RCC 7860 (cell line): Measurements from ENCODE around the gene SFXN3.

Experiments
- DNase-seq: peaks from one replicate; pipeline ENCODE4 v3.0.0-alpha.2; 2015; ENCODE audit warnings: low spot score
- FAIRE-seq: peaks from 2 replicates; lab custom pipeline; 2012; peaks lifted over from hg19 to GRCh38; lab: Jason Lieb, UNC

The SFXN3 gene

DNA sequence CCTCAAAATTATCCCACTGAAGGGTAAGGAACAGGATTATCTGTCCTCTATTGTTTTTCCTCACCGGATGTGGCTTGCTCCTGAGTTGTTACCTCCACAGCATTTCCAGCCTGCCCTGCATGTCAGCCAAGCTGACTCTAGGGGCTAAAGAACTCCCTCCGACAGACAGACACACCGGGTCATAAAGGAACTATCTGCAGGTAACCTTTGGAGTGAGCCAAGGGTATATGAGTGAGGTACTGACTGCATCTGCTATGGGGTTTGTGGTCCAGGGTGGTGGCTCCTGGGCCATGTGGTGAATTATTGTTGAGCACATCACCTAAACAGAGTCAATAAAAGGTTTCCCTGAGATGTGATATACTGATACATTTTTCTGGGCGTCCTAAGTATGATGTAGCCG lies 23.8 kb downstream of the SFXN3 start:
- DNase-seq (no peak), FAIRE-seq (no peak)

DNA sequence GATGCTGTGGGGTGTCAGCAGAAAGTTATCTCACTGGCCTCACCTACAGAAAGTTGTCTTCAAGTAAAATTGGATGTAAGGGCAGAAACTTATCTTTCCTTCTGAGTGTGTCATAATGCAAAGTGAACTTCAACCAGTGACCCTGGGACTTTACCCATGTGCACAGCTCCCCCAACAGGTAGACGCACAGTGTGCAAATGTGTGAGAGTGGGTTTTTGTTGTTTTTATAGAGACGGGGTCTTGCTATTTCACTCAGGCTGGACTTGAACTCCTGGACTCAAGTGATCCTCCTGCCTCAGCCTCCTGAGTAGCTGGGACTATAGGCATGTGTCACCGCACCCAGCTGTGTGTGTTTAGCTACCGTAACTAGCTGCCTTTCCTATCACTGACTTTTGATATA lies 24.4 kb downstream of the SFXN3 start:
- FAIRE-seq (no peak), DNase-seq (no peak)

DNA sequence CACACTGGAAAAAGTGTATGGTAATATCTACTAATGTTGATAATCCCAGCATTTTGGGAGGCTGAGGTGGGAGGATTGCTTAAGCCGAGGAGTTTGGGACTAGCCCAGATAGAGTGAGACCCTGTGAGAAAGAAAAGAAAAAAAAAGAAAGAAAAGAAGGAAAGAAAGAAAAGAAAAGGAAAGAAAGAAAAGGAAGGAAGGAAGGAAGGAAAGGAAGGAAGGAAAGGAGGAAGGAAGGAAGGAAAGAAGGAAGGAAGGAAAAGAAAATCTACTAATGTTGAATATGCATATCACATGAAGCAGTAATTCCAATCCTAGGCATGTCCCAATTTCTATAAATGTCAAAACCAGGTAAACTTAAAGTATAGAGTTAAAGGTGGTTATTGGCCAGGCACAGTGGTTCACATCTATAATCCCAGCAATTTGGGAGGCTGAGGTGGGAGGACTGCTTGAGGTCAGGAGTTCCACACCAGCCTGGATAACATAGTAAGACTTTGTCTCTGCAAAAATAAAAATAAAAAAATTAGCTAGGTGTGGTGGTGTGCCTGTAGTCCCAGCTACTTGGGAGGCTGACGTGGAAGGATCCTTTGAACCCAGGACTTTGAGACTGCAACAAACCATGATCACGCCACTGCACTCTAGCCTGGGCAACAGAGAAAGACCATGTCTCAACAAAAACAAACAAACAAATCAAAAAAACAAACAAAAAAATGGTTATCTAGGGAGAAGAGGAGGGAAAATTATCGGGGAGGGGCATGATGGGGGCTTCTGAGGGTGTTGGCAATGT lies 25.5 kb downstream of the SFXN3 start:
- FAIRE-seq: no peak
- no peak for DNase-seq

DNA sequence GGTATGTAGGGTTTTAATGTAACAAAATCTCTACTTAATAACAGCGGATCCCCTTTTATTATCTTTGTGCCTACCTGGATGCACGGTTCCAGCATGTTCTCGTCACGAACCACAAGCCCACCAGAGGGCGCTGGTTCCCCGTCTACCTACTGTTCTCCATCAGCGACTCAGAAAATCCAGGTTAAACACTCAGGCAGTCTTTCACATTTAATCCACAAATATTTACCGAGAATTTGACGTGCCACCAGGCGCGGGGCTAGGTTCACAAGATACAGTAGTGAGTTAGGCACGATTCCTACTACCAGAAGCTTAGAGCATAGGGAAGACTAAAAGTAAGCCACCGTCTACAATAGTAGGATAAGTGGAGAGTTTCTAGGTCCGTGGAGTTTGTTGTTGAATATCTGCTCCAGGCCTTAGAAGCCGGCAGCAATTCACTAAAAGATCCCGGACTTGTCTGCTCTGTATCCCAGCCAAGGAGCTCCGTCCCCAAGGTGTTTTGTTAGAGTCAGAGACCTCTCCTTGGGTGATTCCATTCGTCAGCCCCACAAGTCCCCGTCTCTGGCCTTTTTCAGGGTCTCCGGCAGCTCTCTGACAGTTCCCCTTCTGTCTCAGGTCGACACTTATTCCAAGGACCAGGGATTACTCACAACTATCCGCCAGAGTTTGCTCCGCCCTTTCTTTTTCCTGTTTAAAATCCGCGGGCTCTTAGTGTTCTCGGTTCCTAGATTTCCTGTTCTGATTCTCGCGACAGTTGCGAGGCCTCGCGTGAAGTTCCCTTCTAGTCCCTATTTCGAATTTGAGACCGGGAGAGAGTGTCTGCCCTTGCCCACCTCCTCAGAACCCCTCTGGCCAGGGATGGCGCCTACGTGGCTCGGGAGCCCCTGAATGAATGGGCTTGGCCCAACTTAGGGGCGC lies 29.3 kb downstream of the SFXN3 start:
- FAIRE-seq: peak; percentile 64
- DNase-seq: peak; percentile 96

DNA sequence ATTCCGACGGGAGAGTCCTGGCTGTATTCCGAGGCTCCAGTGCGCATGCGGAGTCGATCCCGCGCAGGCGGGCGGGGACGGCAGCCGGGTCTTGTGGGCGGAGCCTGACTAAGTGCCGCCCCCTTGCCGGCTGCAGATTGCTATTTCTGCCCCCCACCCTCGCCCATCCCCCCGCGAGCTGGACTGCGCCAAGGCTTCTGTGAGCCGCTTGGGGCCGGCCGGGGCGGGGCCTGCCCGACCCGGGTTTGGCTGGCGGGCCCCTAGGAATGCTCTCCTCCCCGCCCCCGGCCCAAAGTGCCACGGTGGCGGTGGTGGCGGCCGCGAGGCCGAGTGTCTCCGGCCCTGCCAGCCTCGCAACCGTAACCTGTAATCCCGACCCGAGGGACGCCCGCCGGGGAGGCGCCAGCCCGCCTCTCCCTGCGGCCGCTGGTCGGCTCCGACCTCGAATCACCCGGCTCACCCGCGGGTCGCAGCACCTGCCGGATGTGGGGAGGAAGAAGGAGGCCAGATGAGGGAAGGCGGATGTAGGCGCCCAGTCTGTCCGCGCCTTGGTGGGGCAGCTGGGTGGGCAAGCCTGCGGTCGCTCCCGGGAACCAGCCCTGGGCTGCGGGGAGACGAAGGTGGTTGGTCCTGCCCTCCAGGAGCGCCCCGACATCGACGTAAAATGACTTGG lies 30.1 kb downstream of the SFXN3 start:
- no peak for FAIRE-seq

DNA sequence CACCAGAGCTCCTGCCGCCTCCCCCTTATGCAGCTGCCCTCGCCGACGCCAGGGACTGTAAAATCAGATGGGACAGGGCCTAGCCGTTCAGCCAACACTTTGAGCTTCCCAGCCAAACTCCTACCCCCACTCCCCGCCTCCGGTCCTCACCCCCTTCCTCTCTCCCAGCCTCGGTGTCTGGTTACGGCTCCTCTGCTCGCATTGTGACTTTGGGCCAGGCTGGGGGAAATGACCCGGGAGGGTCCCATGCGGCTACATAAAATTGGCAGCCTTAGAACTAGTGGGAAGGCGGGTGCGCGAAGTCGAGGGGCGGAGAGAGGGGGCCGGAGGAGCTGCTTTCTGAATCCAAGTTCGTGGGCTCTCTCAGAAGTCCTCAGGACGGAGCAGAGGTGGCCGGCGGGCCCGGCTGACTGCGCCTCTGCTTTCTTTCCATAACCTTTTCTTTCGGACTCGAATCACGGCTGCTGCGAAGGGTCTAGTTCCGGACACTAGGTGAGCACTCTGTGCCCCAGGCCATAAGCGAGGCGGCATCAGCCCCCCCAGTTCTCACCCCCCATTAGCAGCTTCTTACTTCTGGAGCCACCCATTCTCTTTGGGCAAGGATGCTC lies 30.7 kb downstream of the SFXN3 start, which contains the start of gene KAZALD1:
KAZALD1 (plus strand) TSS at position 366 of the 608 bp plus-strand sequence. CDS start 604 bp downstream, outside the sequence.
- DNase-seq: no peak
- no peak for FAIRE-seq

More for the DNA sequence above, 30.1 kb downstream of the SFXN3 start:
- DNase-seq: peak; percentile 85

DNA sequence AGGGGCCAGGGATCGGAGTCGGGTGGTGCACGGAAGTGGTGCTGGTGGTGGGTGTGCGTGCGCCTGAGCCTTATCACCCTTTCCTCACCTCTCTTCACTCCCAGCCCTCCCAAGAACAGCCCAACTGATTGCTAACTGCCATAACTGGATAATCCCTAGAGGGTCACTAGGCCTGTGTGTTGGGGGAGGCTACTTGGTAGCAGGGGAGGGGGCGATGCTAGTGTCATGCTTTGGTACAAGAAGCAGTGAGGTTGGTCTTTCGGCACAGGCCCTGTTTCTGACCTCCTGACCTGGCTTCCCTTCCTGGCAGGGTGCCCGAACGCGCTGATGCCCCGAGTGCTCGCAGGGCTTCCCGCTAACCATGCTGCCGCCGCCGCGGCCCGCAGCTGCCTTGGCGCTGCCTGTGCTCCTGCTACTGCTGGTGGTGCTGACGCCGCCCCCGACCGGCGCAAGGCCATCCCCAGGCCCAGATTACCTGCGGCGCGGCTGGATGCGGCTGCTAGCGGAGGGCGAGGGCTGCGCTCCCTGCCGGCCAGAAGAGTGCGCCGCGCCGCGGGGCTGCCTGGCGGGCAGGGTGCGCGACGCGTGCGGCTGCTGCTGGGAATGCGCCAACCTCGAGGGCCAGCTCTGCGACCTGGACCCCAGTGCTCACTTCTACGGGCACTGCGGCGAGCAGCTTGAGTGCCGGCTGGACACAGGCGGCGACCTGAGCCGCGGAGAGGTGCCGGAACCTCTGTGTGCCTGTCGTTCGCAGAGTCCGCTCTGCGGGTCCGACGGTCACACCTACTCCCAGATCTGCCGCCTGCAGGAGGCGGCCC lies 31.4 kb downstream of the SFXN3 start:
- DNase-seq (no peak), FAIRE-seq (no peak)

DNA sequence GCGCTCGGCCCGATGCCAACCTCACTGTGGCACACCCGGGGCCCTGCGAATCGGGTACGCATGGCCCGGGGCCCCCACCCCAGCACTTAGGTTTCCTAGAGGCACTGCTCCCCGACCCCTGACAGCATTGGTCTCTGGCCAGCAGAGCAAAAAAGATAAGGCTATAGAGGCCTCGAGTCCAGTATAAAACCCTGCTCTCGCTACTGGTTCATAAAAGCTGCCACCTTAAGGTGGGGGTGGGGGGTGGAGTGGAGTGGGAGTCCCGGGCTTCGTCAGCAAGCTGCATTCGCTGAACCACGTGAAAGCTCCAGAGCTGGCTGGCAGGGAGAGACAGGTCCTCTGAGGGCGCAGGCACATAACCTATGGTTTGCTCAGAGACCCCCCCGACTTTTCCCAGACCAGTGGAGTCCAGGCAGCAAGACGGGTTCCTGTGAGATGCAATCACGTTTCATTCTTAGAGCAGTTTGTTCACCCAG lies 32.1 kb downstream of the SFXN3 start:
- DNase-seq (no peak), FAIRE-seq (no peak)

DNA sequence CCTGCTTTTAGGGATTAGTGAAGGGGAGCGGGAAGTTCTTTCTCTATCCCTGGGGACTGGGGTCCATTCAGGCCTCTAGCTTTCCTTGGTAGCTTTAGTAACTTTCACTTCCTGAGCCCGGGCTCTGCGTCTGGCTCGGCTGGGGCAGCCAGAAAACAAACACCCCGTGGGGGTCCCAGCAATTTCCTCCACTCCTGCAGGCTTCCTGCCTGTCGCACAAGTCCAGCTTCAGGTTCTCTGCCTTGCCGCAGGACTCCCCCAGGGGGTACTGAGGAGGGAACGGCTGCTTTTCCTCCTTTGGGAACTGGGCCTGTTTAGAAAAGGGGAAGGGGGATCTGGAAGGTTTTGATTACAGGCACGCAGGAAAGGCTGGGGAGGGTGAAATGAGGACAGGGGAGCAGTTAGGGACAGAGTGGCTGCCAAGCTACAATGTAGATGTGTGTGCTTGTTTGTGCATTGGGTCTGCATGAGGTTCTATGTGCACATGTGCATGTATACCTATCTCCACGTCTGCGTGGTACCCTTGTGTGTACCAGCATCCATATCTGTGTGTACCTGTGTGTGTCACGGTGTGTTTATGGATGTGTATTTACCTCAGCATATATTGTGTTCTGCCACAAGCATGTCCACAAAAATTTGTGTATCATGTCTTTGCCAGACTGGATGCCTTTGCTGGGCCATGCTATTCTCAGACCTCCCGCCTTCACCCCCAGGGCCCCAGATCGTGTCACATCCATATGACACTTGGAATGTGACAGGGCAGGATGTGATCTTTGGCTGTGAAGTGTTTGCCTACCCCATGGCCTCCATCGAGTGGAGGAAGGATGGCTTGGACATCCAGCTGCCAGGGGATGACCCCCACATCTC lies 32.7 kb downstream of the SFXN3 start:
- DNase-seq (no peak), FAIRE-seq (no peak)

DNA sequence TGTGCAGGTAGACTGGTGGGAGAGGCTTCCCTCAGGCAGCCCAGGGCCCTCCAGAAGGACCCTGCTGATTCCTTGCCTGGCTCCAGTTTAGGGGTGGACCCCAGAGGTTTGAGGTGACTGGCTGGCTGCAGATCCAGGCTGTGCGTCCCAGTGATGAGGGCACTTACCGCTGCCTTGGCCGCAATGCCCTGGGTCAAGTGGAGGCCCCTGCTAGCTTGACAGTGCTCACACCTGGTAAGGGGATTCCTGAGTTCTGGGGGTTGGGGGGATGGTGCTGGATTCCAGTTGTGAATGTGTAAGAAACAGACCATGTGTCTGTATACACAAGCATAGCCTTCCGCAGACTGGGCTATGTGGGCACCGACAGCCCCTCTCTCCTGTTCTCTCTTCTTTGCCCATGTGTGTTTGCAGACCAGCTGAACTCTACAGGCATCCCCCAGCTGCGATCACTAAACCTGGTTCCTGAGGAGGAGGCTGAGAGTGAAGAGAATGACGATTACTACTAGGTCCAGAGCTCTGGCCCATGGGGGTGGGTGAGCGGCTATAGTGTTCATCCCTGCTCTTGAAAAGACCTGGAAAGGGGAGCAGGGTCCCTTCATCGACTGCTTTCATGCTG lies 33.5 kb downstream of the SFXN3 start:
- no peak for DNase-seq
- no peak for FAIRE-seq

DNA sequence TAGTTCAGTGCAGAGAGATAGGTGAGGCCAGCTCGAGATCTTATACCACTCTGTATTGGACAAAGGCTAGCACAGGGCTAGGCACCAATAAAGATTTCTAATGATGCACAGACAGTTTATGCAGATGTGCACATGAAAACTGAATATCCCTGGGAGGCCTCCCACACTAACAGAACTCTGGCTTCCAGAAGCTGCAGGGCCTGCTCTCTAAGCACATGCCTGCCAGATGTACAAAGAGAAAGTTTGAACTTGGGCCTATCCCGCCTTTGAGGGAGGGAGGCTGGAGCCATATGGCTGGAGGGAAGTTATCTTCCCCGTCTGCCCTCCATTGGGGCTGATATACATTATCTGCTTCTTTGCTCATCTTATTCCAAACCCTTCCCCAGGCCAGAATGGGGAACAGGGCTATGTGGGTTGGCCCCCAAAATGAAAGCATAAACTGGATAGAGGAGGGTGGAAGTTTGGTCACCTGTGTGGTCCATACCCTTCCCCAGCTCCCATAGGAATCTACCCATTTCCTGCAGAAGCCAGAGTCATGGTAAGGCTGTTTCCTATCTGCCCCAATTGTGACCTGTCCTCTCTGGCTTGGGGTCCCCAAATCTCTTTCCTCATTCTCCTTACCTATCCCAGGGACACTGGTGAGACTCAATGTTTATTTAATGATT lies 34.6 kb downstream of the SFXN3 start:
- FAIRE-seq (no peak), DNase-seq (no peak)

DNA sequence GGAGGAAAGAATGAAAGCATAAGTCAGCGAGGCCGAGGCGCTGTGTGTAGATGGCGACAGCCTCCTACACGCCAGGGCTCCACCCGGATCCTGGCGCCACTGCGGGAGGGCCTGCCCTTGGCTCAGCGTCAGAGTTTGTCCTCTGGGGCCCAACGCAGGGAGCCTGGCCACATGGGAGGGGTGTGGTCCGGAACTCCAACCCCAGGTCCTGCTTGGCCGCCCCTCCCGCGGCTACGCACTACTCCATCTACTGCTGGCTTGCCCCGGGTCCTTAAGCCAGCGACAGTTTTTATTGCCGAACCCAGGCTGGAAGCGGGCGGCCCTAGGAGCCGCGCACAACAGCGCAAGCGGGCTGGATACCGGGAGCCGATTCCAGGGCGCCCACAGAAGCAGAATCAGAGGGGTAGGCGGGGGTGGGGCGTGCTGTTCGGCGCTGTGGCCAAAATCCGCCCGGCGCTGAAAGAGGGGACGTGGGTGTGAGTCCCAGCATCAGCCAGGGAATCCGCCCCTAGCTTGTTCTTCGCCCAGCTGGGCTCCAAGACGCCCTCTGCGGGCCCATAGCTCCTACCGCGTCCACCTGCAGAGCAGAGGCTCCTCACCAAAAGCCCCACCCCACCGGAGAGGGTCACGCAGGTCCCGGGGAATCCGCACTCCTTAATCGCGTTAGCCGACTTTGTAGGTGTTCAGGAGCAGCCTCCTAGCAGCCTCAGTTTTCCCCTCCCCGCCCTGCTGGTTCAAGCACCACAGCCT lies 35.3 kb downstream of the SFXN3 start:
- peak; percentile 60 for FAIRE-seq
- DNase-seq: peak; percentile 78

DNA sequence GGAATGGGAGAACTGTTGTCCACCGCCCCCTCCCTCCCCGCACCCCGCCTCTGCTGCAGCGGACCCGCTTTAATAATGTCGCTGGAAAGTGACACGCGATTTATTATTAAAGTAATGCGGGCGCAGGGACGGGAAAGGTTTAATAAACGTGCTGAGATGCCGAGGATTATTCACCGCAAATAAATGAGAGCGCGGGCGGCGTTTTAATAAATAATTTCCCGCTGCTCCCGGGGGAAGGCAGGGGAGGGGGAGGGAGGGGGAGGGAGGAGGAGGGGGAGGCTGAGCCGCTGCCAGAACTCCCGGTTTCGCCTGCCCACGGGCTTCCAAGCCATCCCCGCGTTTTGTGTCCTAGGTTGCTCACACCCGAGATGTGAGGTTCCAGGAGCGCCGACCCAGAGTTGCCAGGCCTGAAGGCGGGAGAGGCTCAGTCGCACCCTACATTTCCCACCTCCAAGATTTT lies 35.9 kb downstream of the SFXN3 start:
- no peak for FAIRE-seq

DNA sequence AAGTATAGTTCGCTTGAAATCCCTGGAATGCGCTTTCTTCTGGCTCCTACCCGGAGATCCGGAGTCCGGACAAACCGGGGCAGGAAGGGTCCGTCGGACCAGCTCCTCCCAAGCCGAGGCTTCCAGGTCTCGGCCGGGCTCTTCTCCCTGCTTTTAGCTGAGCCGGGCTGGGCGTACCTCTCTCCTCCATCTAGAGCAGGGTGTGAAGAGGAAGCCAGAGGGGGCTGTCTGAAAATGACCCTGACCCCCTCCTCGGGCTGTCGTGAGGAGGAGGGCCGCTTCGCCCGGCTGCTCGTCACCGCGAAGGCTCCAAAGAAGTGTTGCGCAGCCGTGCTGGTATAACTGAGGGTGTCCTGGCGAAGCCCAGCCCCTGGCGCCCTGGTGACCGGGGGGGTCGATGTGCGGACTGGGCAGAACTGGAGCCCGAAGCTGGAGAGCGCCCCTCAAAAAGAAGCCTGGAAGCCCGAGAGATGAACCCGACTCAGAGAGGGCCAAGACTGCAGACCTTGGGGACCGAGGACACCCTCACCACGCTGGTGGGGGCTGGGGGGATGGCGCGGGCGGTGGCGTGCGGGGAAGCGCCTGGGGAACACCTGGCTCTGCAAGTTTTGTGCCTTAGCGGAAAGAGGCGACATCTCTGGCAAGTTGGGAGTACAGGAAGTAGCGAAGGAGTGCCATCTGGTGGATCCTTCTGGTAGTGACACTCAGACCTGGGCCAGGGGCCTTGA lies 36.5 kb downstream of the SFXN3 start:
- DNase-seq: peak; percentile 76
- FAIRE-seq: no peak

More for the DNA sequence above, 35.9 kb downstream of the SFXN3 start:
- peak; percentile 14 for DNase-seq

DNA sequence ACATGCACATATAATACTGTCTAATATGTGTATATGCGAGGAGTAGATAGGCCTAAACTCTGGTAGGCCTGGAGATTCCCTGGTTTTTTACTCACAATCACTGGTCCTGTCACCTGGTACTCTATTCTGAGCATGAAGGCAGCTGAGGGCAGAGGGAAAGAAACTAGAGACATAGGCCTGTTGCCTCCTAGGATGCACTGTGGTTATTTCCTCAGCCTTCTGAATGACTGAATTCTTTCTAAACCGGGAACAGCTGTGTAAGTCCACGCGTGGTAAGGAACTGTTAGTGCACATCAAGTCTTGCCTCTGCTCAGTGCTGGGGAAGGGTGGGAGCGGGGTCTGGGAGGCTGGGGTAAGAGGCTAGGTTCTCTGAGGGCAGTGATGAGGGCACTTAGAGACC lies 38.4 kb downstream of the SFXN3 start:
- no peak for FAIRE-seq
- DNase-seq: no peak

DNA sequence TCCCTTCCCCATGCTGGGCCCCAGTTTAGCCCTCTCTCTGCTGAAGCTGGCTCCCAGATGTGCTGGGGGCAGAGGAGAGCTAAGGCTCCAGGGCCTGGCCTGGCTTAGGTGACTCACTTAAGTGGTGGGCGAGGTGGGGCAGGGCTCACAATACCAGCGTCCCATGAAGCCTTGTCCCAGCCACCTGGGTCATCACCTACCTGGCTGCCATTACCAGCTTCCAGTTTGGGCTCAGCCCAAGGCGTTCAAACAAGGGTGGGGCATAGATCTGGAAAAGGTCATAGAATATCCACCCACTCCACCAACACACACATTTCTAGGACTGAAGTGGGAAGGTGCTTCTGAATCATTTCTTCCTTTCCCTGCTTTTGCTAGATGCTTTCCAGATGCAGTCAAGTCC lies 39.1 kb downstream of the SFXN3 start:
- no peak for FAIRE-seq

More for the DNA sequence above, 39.1 kb downstream of the SFXN3 start:
- no peak for DNase-seq
